ENCODE data around the gene NCOA5.

Gene NCOA5

GRCh38 chr20:46058599-46059281, 31.0 kb downstream of the NCOA5 start:
- no peak for DNase-seq

GRCh38 chr20:46057856-46058598, 31.7 kb downstream of the NCOA5 start:
- DNase-seq, result peak; percentile 17

DNA sequence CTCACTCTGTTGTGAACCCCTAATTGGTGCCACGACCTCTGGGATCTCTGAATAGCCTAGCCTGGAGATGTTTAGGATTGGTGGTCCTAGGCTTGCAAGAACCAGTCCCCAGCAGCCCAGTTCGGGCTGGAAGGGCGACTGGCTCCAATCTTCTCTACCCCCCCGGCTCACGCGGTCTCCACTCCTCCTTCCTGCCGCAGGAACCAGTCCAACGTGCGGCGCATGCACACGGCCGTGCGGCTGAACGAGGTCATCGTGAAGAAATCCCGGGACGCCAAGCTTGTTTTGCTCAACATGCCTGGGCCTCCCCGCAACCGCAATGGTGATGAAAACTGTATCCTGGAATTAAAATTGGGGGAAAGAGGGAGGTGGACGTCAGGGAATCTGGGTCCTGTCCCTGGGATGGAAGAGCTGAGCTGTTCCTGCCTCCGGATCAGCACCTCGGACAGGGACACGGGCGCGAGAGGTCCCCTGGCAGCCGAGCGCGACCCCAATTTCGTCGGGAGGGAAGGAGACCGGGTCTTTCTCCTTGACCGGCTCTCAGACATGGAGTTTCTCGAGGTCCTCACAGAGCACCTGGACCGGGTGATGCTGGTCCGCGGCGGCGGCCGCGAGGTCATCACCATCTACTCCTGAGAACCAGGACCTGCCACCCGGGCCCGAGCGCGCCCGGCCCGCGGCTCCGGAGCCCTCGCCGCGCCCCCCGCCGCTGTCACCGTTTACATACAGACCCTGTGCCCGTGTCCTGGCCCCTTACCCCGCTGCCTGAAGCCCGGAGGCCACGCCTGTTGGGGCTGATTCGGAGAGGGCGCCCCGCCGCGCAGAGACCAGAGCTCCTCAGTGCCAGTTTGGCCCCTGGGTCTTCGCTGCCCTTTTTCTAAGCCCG, 32.5 kb downstream of the NCOA5 start:
- DNase-seq, result no peak

GRCh38 chr20:46056027-46056833, 33.5 kb downstream of the NCOA5 start:
- no peak for DNase-seq

GRCh38 chr20:46055269-46055668, 34.5 kb downstream of the NCOA5 start:
- DNase-seq, result no peak

DNA sequence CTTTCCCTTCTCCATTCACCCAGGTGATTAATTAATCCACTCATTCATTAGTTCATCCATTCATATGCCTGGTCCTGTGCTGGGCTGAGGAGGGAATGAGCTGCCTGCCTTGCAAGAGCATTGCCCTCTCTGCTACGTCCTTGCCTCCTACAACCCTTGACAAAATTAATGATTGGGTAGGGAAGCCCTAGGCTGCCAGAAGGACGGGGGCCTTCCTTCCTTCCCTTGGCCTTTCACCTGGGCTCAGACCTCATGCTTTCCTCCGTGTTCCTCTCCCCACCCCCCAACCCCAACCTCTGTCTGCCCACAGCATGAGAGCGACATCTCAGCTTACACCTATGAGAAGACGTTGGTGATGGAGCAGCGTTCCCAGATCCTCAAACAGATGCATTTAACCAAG, 35.2 kb downstream of the NCOA5 start:
- no peak for DNase-seq

DNA sequence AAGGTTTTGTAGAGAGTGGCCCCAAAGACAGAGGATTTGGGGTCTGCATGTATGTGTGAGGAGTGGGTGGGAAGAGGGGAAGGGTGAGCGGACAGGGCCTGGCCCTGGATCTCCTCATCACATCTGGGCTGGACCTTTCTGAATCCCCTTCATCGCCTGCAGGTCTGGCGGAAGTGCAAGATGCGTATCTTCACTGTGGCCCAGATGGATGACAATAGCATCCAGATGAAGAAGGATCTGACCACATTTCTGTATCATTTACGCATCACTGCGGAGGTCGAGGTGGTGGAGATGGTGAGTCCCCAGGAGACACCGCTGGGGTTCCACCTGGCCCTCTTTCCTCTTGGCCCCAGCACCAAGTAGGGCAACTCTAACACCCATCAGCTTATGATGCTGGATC, 36.3 kb downstream of the NCOA5 start:
- no peak for DNase-seq

DNA sequence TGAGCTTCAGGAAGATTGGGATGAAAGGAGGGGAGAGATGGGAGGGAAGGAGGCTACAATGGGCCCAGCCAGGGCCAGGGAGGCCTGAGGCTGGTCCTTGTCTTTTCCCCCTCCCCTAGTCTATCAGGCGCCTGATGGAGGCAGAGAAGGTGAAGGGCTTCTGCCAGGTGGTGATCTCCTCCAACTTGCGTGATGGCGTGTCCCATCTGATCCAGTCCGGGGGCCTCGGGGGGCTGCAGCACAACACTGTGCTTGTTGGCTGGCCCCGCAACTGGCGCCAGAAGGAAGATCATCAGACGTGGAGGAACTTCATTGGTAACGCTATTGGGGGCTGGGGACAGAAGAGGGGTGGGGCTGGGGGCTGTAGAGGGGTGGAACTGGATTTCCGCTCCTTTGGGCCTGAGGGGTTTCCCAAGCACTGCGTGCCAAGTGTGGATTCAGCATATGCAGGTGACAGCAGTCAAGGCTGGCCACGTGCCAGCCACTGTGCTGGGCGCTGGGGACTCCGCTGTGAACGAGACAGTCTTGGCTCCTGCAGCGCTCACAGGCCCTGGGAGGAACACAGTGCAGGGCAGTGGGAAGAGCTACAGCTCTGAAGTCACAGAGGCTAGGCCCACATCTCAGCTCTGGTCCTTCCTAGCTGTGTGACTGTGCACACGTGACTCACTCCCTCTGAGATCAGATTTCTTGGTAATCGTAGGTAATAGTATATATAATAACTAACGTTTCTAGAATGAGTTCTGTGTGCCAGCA, 38.0 kb downstream of the NCOA5 start:
- DNase-seq, result no peak

- DNase-seq, result no peak
Measured at GRCh38 chr20:46050885-46051284, 38.9 kb downstream of the NCOA5 start.

GRCh38 chr20:46050444-46050843, 39.3 kb downstream of the NCOA5 start:
- no peak for DNase-seq

GRCh38 chr20:46049815-46050214, 39.9 kb downstream of the NCOA5 start:
- DNase-seq, result no peak

DNA sequence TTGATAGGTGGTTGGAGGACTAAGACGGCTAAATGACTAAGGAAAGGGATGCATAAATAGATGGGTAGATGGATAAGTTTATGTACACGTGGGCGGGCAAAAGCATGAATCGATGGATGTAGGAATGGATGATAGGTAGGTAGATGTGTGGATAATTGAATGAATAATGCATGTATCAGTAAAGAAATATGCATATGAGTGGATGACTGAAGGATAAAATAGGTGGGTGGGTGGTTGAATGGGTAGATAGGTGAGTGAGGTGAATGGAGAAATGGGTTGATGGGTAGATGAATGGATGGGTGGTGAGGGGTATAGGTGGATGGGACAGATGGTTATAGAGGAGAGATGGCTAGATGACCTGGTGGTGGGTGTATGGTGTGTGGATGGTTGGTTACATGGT, 40.6 kb downstream of the NCOA5 start:
- DNase-seq, result no peak

- no peak for DNase-seq
Measured at GRCh38 chr20:46047821-46048220, 41.9 kb downstream of the NCOA5 start.

GRCh38 chr20:46046588-46047310, 43.0 kb downstream of the NCOA5 start:
- no peak for DNase-seq

DNA sequence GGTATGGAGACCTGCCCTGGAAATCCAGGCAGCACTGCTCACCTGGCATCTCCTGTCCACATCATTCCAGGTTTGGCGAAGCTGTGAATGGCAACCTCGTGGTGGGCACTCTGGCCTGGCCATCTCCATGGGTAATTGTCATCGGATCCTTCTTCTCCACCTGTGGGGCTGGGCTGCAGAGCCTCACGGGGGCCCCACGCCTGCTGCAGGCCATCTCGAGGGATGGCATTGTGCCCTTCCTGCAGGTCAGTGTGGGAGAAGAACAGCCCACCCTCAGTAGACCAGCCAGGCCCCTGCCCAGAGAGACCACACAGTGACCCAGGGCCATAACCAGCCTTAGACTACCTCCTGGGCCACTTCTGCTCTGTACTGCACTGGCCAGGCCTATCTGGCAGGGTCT, 44.9 kb downstream of the NCOA5 start:
- DNase-seq, result no peak

DNA sequence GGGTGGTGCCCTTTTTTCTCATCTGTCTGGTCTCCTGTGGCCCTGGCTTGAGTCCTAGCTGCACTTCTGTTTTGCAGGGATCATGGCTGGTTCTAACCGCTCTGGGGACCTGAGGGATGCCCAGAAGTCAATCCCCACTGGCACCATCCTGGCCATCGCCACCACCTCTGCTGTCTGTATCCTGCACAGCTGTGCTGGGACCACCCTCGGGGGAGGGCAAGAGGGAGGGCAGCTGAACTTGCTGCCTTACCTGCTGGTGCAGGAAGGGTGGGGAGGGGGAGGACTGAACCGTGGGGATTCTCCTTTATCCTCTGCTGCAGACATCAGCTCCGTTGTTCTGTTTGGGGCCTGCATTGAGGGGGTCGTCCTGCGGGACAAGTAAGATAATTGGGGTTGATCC, 46.2 kb downstream of the NCOA5 start:
- DNase-seq, result no peak

- peak; percentile 38 for DNase-seq
Measured at GRCh38 chr20:46040902-46041535, 48.7 kb downstream of the NCOA5 start.

GRCh38 chr20:46037036-46037435, 52.7 kb downstream of the NCOA5 start:
- no peak for DNase-seq

GRCh38 chr20:46036370-46036769, 53.4 kb downstream of the NCOA5 start:
- DNase-seq, result no peak

- no peak for DNase-seq
Measured at GRCh38 chr20:46035713-46036112, 54.0 kb downstream of the NCOA5 start.

- no peak for DNase-seq
Measured at GRCh38 chr20:46035253-46035652, 54.5 kb downstream of the NCOA5 start.
